HEK293 (cell line): ENCODE measurements around the gene FAM216B.
A peak's percentile ranks its signal among the peaks of the same experiment; 100 is the strongest.

Experiments used
- BCL11B ChIP-seq: fragments of 450-650 bp; formaldehyde crosslinking; IDR thresholded peaks from 2 replicates; pipeline ENCODE4 v1.5.1; 2016; ENCODE audit warnings: low read depth, missing biosample characterization, missing genetic modification characterization
- GLI2 ChIP-seq: fragments of 450-650 bp; formaldehyde crosslinking; IDR thresholded peaks from 2 replicates; pipeline ENCODE4; 2017; ENCODE audit warnings: missing biosample characterization, missing genetic modification characterization, low read depth, borderline replicate concordance
- IKZF3 ChIP-seq: fragments of 450-650 bp; IDR thresholded peaks from 2 replicates; pipeline ENCODE4 v1.5.0; 2018; ENCODE audit warnings: missing biosample characterization, mild to moderate bottlenecking, missing genetic modification characterization, moderate library complexity
- OSR2 ChIP-seq: fragments of 450-650 bp; formaldehyde crosslinking; IDR thresholded peaks from 2 replicates; pipeline ENCODE4 v1.5.1; 2016; ENCODE audit warnings: missing biosample characterization, missing genetic modification characterization
- SP7 ChIP-seq: fragments of 450-650 bp; formaldehyde crosslinking; IDR thresholded peaks from 2 replicates; pipeline ENCODE4 v1.5.1; 2016; ENCODE audit warnings: missing biosample characterization, missing genetic modification characterization
- TCF7L2 ChIP-seq: IDR thresholded peaks from 2 replicates; pipeline ENCODE4 v1.6.1; 2011; ENCODE audit warnings: low read depth, mild to moderate bottlenecking, inconsistent platforms, low read length, moderate library complexity, borderline replicate concordance
- ZBTB1 ChIP-seq: fragments of 450-650 bp; formaldehyde crosslinking; IDR thresholded peaks from 2 replicates; pipeline ENCODE4 v1.5.1; 2016; ENCODE audit warnings: missing biosample characterization, missing genetic modification characterization
- ZBTB17 ChIP-seq: fragments of 450-650 bp; formaldehyde crosslinking; IDR thresholded peaks from 2 replicates; pipeline ENCODE4 v1.5.1; 2016; ENCODE audit warnings: missing biosample characterization, missing genetic modification characterization
- ZBTB21 ChIP-seq: fragments of 450-650 bp; formaldehyde crosslinking; IDR thresholded peaks from 2 replicates; pipeline ENCODE4 v1.5.1; 2017; ENCODE audit warnings: missing biosample characterization, missing genetic modification characterization
- ZEB2 ChIP-seq: fragments of 450-650 bp; formaldehyde crosslinking; IDR thresholded peaks from 2 replicates; pipeline ENCODE4 v1.5.1; 2016; ENCODE audit warnings: missing biosample characterization, missing genetic modification characterization
- ZNF10 ChIP-seq: fragments of 450-650 bp; formaldehyde crosslinking; IDR thresholded peaks from 2 replicates; pipeline ENCODE4 v1.5.1; 2017; ENCODE audit warnings: missing biosample characterization, missing genetic modification characterization
- ZNF175 ChIP-seq: fragments of 450-650 bp; formaldehyde crosslinking; IDR thresholded peaks from 2 replicates; pipeline ENCODE4 v1.5.1; 2016; ENCODE audit warnings: missing biosample characterization, missing genetic modification characterization
- ZNF239 ChIP-seq: fragments of 450-650 bp; formaldehyde crosslinking; IDR thresholded peaks from 2 replicates; pipeline ENCODE4 v1.5.1; 2016; ENCODE audit warnings: missing biosample characterization, missing genetic modification characterization
- ZNF24 ChIP-seq: fragments of 450-650 bp; formaldehyde crosslinking; IDR thresholded peaks from 2 replicates; pipeline ENCODE4 v1.5.1; 2016; ENCODE audit warnings: missing biosample characterization, missing genetic modification characterization
- ZNF366 ChIP-seq: fragments of 450-650 bp; formaldehyde crosslinking; conservative IDR thresholded peaks from 2 replicates; pipeline ENCODE4 v1.5.1; 2016; ENCODE audit warnings: missing biosample characterization, missing genetic modification characterization
- ZNF394 ChIP-seq: fragments of 450-650 bp; formaldehyde crosslinking; IDR thresholded peaks from 2 replicates; pipeline ENCODE4 v1.5.1; 2016; ENCODE audit warnings: missing biosample characterization, missing genetic modification characterization, mild to moderate bottlenecking, moderate library complexity, borderline replicate concordance
- ZNF558 ChIP-seq: fragments of 450-650 bp; formaldehyde crosslinking; IDR thresholded peaks from 2 replicates; pipeline ENCODE4 v1.5.1; 2016; ENCODE audit warnings: missing biosample characterization, missing genetic modification characterization
- ZNF629 ChIP-seq: fragments of 450-650 bp; formaldehyde crosslinking; IDR thresholded peaks from 2 replicates; pipeline ENCODE4 v1.5.1; 2017; ENCODE audit warnings: missing biosample characterization, missing genetic modification characterization
- ZNF660 ChIP-seq: fragments of 450-650 bp; IDR thresholded peaks from 2 replicates; pipeline ENCODE4 v1.5.1; 2018; ENCODE audit warnings: missing biosample characterization, mild to moderate bottlenecking, missing genetic modification characterization
- TF ChIP-seq, protein P1 (sequence below): fragments of 450-650 bp; formaldehyde crosslinking; IDR thresholded peaks from 2 replicates; pipeline ENCODE4 v1.5.1; 2017; ENCODE audit warnings: missing biosample characterization, missing genetic modification characterization
- TF ChIP-seq, protein P2 (sequence below): fragments of 450-650 bp; formaldehyde crosslinking; IDR thresholded peaks from 2 replicates; pipeline ENCODE4 v1.5.1; 2016; ENCODE audit warnings: missing biosample characterization, missing genetic modification characterization
- TF ChIP-seq, protein P3 (sequence below): fragments of 450-650 bp; formaldehyde crosslinking; IDR thresholded peaks from 2 replicates; pipeline ENCODE4 v1.5.1; 2016; ENCODE audit warnings: missing biosample characterization, missing genetic modification characterization
- TF ChIP-seq, protein P4 (sequence below): fragments of 450-650 bp; formaldehyde crosslinking; IDR thresholded peaks from 2 replicates; pipeline ENCODE4 v1.5.1; 2016; ENCODE audit warnings: missing biosample characterization, missing genetic modification characterization, borderline replicate concordance
- TF ChIP-seq, protein P5 (sequence below): fragments of 450-650 bp; formaldehyde crosslinking; IDR thresholded peaks from 2 replicates; pipeline ENCODE4 v1.5.1; 2016; ENCODE audit warnings: missing biosample characterization, missing genetic modification characterization
- TF ChIP-seq, protein P6 (sequence below): fragments of 450-650 bp; IDR thresholded peaks from 2 replicates; pipeline ENCODE4 v1.5.1; 2018; ENCODE audit warnings: missing biosample characterization, mild to moderate bottlenecking, missing genetic modification characterization

Gene FAM216B

DNA sequence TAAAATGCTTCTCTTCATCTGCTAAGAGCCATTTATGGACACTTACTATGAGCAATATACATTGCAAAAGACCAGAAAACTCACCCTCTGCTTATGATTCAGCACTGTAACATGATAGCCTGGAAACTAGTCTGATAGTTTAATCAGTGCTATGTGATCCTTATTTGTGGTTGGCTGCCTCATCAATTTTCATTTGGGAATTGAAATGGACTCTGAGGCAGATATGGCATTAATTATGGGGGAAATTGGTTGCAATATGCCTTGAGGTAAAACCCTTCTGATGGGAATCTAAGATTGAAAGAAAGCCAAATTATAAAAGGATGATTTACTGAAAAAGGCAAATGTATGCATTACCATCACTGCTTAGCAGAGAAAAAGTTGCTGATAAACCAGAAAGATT, 33.5 kb downstream of the FAM216B start (continued):
- TF ChIP-seq, protein P1, sequence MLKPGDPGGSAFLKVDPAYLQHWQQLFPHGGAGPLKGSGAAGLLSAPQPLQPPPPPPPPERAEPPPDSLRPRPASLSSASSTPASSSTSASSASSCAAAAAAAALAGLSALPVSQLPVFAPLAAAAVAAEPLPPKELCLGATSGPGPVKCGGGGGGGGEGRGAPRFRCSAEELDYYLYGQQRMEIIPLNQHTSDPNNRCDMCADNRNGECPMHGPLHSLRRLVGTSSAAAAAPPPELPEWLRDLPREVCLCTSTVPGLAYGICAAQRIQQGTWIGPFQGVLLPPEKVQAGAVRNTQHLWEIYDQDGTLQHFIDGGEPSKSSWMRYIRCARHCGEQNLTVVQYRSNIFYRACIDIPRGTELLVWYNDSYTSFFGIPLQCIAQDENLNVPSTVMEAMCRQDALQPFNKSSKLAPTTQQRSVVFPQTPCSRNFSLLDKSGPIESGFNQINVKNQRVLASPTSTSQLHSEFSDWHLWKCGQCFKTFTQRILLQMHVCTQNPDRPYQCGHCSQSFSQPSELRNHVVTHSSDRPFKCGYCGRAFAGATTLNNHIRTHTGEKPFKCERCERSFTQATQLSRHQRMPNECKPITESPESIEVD (tag by site-specific recombination), result peak; percentile 88
- TF ChIP-seq ZBTB21 (tag by site-specific recombination), result peak; percentile 62; the same call in 1 of the 2 replicates
- TF ChIP-seq OSR2 (tag by site-specific recombination), result peak; percentile 61; the same call in 1 of the 2 replicates
- TF ChIP-seq TCF7L2, result no peak
- 0 out of 2 replicates have a peak, but pooled peaks have one; percentile 16 for TF ChIP-seq ZNF24
- TF ChIP-seq, protein P2, sequence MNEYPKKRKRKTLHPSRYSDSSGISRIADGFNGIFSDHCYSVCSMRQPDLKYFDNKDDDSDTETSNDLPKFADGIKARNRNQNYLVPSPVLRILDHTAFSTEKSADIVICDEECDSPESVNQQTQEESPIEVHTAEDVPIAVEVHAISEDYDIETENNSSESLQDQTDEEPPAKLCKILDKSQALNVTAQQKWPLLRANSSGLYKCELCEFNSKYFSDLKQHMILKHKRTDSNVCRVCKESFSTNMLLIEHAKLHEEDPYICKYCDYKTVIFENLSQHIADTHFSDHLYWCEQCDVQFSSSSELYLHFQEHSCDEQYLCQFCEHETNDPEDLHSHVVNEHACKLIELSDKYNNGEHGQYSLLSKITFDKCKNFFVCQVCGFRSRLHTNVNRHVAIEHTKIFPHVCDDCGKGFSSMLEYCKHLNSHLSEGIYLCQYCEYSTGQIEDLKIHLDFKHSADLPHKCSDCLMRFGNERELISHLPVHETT (tag by site-specific recombination), result 0 out of 2 replicates have a peak, but pooled peaks have one; percentile 34
- 0 out of 2 replicates have a peak, but pooled peaks have one; percentile 61 for TF ChIP-seq ZNF366
- TF ChIP-seq ZNF558, result 0 out of 2 replicates have a peak, but pooled peaks have one; percentile 40
- peak; percentile 82 for TF ChIP-seq GLI2 (tag by site-specific recombination)
- TF ChIP-seq ZNF394 (tag by site-specific recombination), result peak; percentile 40; the same call in 1 of the 2 replicates
- TF ChIP-seq ZNF660 (tag by site-specific recombination), result peak; percentile 71; the same call in 1 of the 2 replicates
- TF ChIP-seq BCL11B (tag by site-specific recombination), result 0 out of 2 replicates have a peak, but pooled peaks have one; percentile 14
- peak; percentile 87 for TF ChIP-seq ZNF10 (tag by site-specific recombination)
- TF ChIP-seq, protein P3, sequence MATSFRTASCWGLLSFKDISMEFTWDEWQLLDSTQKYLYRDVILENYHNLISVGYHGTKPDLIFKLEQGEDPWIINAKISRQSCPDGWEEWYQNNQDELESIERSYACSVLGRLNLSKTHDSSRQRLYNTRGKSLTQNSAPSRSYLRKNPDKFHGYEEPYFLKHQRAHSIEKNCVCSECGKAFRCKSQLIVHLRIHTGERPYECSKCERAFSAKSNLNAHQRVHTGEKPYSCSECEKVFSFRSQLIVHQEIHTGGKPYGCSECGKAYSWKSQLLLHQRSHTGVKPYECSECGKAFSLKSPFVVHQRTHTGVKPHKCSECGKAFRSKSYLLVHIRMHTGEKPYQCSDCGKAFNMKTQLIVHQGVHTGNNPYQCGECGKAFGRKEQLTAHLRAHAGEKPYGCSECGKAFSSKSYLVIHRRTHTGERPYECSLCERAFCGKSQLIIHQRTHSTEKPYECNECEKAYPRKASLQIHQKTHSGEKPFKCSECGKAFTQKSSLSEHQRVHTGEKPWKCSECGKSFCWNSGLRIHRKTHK, result no peak
- peak; percentile 91 for TF ChIP-seq SP7 (tag by site-specific recombination)
- TF ChIP-seq, protein P4, sequence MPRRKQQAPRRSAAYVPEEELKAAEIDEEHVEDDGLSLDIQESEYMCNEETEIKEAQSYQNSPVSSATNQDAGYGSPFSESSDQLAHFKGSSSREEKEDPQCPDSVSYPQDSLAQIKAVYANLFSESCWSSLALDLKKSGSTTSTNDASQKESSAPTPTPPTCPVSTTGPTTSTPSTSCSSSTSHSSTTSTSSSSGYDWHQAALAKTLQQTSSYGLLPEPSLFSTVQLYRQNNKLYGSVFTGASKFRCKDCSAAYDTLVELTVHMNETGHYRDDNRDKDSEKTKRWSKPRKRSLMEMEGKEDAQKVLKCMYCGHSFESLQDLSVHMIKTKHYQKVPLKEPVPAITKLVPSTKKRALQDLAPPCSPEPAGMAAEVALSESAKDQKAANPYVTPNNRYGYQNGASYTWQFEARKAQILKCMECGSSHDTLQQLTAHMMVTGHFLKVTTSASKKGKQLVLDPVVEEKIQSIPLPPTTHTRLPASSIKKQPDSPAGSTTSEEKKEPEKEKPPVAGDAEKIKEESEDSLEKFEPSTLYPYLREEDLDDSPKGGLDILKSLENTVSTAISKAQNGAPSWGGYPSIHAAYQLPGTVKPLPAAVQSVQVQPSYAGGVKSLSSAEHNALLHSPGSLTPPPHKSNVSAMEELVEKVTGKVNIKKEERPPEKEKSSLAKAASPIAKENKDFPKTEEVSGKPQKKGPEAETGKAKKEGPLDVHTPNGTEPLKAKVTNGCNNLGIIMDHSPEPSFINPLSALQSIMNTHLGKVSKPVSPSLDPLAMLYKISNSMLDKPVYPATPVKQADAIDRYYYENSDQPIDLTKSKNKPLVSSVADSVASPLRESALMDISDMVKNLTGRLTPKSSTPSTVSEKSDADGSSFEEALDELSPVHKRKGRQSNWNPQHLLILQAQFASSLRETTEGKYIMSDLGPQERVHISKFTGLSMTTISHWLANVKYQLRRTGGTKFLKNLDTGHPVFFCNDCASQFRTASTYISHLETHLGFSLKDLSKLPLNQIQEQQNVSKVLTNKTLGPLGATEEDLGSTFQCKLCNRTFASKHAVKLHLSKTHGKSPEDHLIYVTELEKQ (tag by site-specific recombination), result peak; percentile 46; the same call in 1 of the 2 replicates
- TF ChIP-seq, protein P5, sequence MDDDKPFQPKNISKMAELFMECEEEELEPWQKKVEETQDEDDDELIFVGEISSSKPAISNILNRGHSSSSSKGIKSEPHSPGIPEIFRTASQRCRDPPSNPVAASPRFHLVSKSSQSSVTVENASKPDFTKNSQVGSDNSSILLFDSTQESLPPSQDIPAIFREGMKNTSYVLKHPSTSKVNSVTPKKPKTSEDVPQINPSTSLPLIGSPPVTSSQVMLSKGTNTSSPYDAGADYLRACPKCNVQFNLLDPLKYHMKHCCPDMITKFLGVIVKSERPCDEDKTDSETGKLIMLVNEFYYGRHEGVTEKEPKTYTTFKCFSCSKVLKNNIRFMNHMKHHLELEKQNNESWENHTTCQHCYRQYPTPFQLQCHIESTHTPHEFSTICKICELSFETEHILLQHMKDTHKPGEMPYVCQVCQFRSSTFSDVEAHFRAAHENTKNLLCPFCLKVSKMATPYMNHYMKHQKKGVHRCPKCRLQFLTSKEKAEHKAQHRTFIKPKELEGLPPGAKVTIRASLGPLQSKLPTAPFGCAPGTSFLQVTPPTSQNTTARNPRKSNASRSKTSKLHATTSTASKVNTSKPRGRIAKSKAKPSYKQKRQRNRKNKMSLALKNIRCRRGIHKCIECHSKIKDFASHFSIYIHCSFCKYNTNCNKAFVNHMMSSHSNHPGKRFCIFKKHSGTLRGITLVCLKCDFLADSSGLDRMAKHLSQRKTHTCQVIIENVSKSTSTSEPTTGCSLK (tag by site-specific recombination), result no peak
- TF ChIP-seq ZNF239 (tag by site-specific recombination), result no peak
- 0 out of 2 replicates have a peak, but pooled peaks have one; percentile 36 for TF ChIP-seq ZBTB17 (tag by site-specific recombination)
- peak; percentile 64; the same call in 1 of the 2 replicates for TF ChIP-seq ZBTB1
- no peak for TF ChIP-seq ZNF175 (tag by site-specific recombination)
- TF ChIP-seq, protein P6, sequence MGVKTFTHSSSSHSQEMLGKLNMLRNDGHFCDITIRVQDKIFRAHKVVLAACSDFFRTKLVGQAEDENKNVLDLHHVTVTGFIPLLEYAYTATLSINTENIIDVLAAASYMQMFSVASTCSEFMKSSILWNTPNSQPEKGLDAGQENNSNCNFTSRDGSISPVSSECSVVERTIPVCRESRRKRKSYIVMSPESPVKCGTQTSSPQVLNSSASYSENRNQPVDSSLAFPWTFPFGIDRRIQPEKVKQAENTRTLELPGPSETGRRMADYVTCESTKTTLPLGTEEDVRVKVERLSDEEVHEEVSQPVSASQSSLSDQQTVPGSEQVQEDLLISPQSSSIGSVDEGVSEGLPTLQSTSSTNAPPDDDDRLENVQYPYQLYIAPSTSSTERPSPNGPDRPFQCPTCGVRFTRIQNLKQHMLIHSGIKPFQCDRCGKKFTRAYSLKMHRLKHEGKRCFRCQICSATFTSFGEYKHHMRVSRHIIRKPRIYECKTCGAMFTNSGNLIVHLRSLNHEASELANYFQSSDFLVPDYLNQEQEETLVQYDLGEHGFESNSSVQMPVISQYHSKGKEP (tag by site-specific recombination), result peak; percentile 77; the same call in 1 of the 2 replicates
- peak; percentile 62 for TF ChIP-seq ZNF629 (tag by site-specific recombination)
- TF ChIP-seq IKZF3 (tag by site-specific recombination), result peak; percentile 74
- TF ChIP-seq ZEB2 (tag by site-specific recombination), result peak; percentile 89
